ENCODE data around the gene NPAS2. TPM values are rescaled to one million over a fixed set of nuclear protein-coding genes. Genes with fewer than 3 reads are reported as not detected.

Gene NPAS2
- total and polyA plus RNA-seq, 2 donors (not counting 1 experiment from before 2014, with no cell fraction given) = 3.6 to 4.9 TPM

- TF ChIP-seq CTCF (conservative IDR thresholded peaks at IDR 0.05 in 1 of 2, IDR thresholded peaks at IDR 0.05 in 1 of 2; ENCODE audit: low read depth in 1 of 2, low read length in 2 of 2) = no peak
- no peak for TF ChIP-seq EZH2 (IDR thresholded peaks at IDR 0.05; ENCODE audit: low read length, missing control alignments)
- Histone ChIP-seq H3K4me2 (ENCODE audit: extremely low read depth, insufficient read depth, low read length) (no peak overlapping the region), H3K27me3 (ENCODE audit: control insufficient read depth, insufficient read depth, low read length) (no peaks in the 10 kb centered on the region), H3K4me3 (replicated peaks in 1 of 4; ENCODE audit: control extremely low read depth in 1 of 4, insufficient read depth in 1 of 4, low read depth in 3 of 4, low read length in 4 of 4) (no peak overlapping the region), H3K9me3 (ENCODE audit: control insufficient read depth, insufficient read depth, low read depth, low read length) (no peaks in the 10 kb centered on the region), H4K20me1 (ENCODE audit: control insufficient read depth, extremely low read depth, insufficient read depth, low read length) (no peaks in the 10 kb centered on the region), H2AFZ (ENCODE audit: low read length) (no peak overlapping the region), H3K36me3 (ENCODE audit: control insufficient read depth, insufficient read depth, low read length) (peaks cover 4% of the 10 kb centered on the region), H3K27ac (ENCODE audit: insufficient read depth, low read length) (no peak overlapping the region), H3K79me2 (ENCODE audit: control insufficient read depth, insufficient read depth, low read length) (no peaks in the 10 kb centered on the region), H3K4me1 (ENCODE audit: control insufficient read depth, extremely low read depth, insufficient read depth, low read length) (no peaks in the 10 kb centered on the region), H3K9ac (ENCODE audit: insufficient read depth, low read length) (no peak overlapping the region)
- DNase-seq (ENCODE audit: low read depth in 2 of 2) = no peak
Measured at GRCh38 chr2:101037161-101037755, 217.3 kb downstream of the NPAS2 start.

- Histone ChIP-seq H3K4me1 (ENCODE audit: control insufficient read depth, extremely low read depth, insufficient read depth, low read length) (no peaks in the 10 kb centered on the region), H3K4me3 (replicated peaks in 1 of 4; ENCODE audit: control extremely low read depth in 1 of 4, insufficient read depth in 1 of 4, low read depth in 3 of 4, low read length in 4 of 4) (no peak overlapping the region), H4K20me1 (ENCODE audit: control insufficient read depth, extremely low read depth, insufficient read depth, low read length) (no peaks in the 10 kb centered on the region), H3K36me3 (ENCODE audit: control insufficient read depth, insufficient read depth, low read length) (peaks cover 4% of the 10 kb centered on the region), H3K9ac (ENCODE audit: insufficient read depth, low read length) (no peak overlapping the region), H3K9me3 (ENCODE audit: control insufficient read depth, insufficient read depth, low read depth, low read length) (no peaks in the 10 kb centered on the region), H2AFZ (ENCODE audit: low read length) (no peak overlapping the region), H3K79me2 (ENCODE audit: control insufficient read depth, insufficient read depth, low read length) (no peaks in the 10 kb centered on the region), H3K4me2 (ENCODE audit: extremely low read depth, insufficient read depth, low read length) (no peak overlapping the region), H3K27ac (ENCODE audit: insufficient read depth, low read length) (no peak overlapping the region), H3K27me3 (ENCODE audit: control insufficient read depth, insufficient read depth, low read length) (no peaks in the 10 kb centered on the region)
- DNase-seq (ENCODE audit: low read depth in 2 of 2) = peak in 1 of 2 donors; percentile 17
- TF ChIP-seq EZH2 (IDR thresholded peaks at IDR 0.05; ENCODE audit: low read length, missing control alignments) (no peak), CTCF (conservative IDR thresholded peaks at IDR 0.05 in 1 of 2, IDR thresholded peaks at IDR 0.05 in 1 of 2; ENCODE audit: low read depth in 1 of 2, low read length in 2 of 2) (peak; percentile 36 to 52)
Measured at GRCh38 chr2:101038455-101039255, 218.7 kb downstream of the NPAS2 start.

GRCh38 chr2:101040072-101040471, 220.1 kb downstream of the NPAS2 start:
- no peak for DNase-seq (ENCODE audit: low read depth in 2 of 2)
- peaks cover 4% of the 10 kb centered on the region for H3K36me3 ChIP-seq (ENCODE audit: control insufficient read depth, insufficient read depth, low read length)
- no peaks in the 10 kb centered on the region for H3K79me2 ChIP-seq (ENCODE audit: control insufficient read depth, insufficient read depth, low read length)
- H3K27me3 ChIP-seq (ENCODE audit: control insufficient read depth, insufficient read depth, low read length) = no peaks in the 10 kb centered on the region
- no peak overlapping the region for H3K4me3 ChIP-seq (replicated peaks in 1 of 4; ENCODE audit: control extremely low read depth in 1 of 4, insufficient read depth in 1 of 4, low read depth in 3 of 4, low read length in 4 of 4)
- H3K27ac ChIP-seq (ENCODE audit: insufficient read depth, low read length) = no peak overlapping the region
- H3K4me1 ChIP-seq (ENCODE audit: control insufficient read depth, extremely low read depth, insufficient read depth, low read length) = no peaks in the 10 kb centered on the region
- TF ChIP-seq EZH2 (IDR thresholded peaks at IDR 0.05; ENCODE audit: low read length, missing control alignments) = no peak
- H3K4me2 ChIP-seq (ENCODE audit: extremely low read depth, insufficient read depth, low read length) = no peak overlapping the region
- no peak overlapping the region for H2AFZ ChIP-seq (ENCODE audit: low read length)
- H3K9ac ChIP-seq (ENCODE audit: insufficient read depth, low read length) = no peak overlapping the region
- H3K9me3 ChIP-seq (ENCODE audit: control insufficient read depth, insufficient read depth, low read depth, low read length) = no peaks in the 10 kb centered on the region
- H4K20me1 ChIP-seq (ENCODE audit: control insufficient read depth, extremely low read depth, insufficient read depth, low read length) = no peaks in the 10 kb centered on the region
